GM23248 (cell line): ENCODE measurements around the gene MAP3K20. TPM values are rescaled to one million over a fixed set of nuclear protein-coding genes. Genes with fewer than 3 reads are reported as not detected.

ENCODE experiments used
- DNase-seq: peaks from one replicate; pipeline ENCODE4 v3.0.0-alpha.2; 2015
- H2AFZ ChIP-seq: fragments of 200-600 bp; sonication (generic); 2 replicates; pipeline ENCODE4 v1.6.1; 2016; ENCODE audit warnings: antibody characterized with exemption
- H3F3A ChIP-seq: fragments of 200-600 bp; sonication (generic); 2 replicates; pipeline ENCODE4 v1.6.1; 2016; ENCODE audit warnings: mild to moderate bottlenecking, antibody characterized with exemption, mixed run types; ENCODE audit not compliant: insufficient read depth
- H3K27ac ChIP-seq: fragments of 200-600 bp; sonication (generic); 2 replicates; pipeline ENCODE4 v1.5.1; 2016; ENCODE audit warnings: mild to moderate bottlenecking
- H3K27me3 ChIP-seq: fragments of 200-600 bp; sonication (generic); replicated peaks from 2 replicates; pipeline ENCODE4 v1.6.1; 2016; ENCODE audit warnings: mild to moderate bottlenecking; ENCODE audit not compliant: insufficient read depth
- H3K36me3 ChIP-seq: fragments of 200-600 bp; sonication (generic); 2 replicates; pipeline ENCODE4 v1.6.1; 2016; ENCODE audit warnings: low read depth, mild to moderate bottlenecking
- H3K4me1 ChIP-seq: fragments of 200-600 bp; sonication (generic); 2 replicates; pipeline ENCODE4 v1.6.1; 2016; ENCODE audit warnings: mild to moderate bottlenecking; ENCODE audit not compliant: insufficient read depth
- H3K4me2 ChIP-seq: fragments of 200-600 bp; sonication (generic); one replicate; pipeline ENCODE4 v1.6.1; 2016; ENCODE audit warnings: mild to moderate bottlenecking; ENCODE audit not compliant: unreplicated experiment
- H3K4me3 ChIP-seq: fragments of 200-600 bp; sonication (generic); 2 replicates; pipeline ENCODE4 v1.5.1; 2016; ENCODE audit warnings: mild to moderate bottlenecking
- H3K79me2 ChIP-seq: fragments of 200-600 bp; sonication (generic); 2 replicates; pipeline ENCODE4 v1.6.1; 2016; ENCODE audit warnings: mild to moderate bottlenecking; ENCODE audit not compliant: insufficient read depth
- H3K9ac ChIP-seq: fragments of 200-600 bp; sonication (generic); 2 replicates; pipeline ENCODE4 v1.6.1; 2016; ENCODE audit warnings: mild to moderate bottlenecking
- H3K9me2 ChIP-seq: fragments of 200-600 bp; sonication (generic); 2 replicates; pipeline ENCODE4 v1.6.1; 2016; ENCODE audit warnings: mixed run types, mild to moderate bottlenecking, moderate library complexity; ENCODE audit not compliant: insufficient read depth
- H3K9me3 ChIP-seq: fragments of 200-600 bp; sonication (generic); one replicate; pipeline ENCODE4 v1.6.1; 2017; ENCODE audit warnings: low read depth
- H4K20me1 ChIP-seq: fragments of 200-600 bp; sonication (generic); 2 replicates; pipeline ENCODE4 v1.6.0; 2016; ENCODE audit not compliant: insufficient read depth
- EZH2 ChIP-seq: fragments of 200-600 bp; sonication (generic); IDR thresholded peaks from 2 replicates; pipeline ENCODE4 v1.6.1; 2018; ENCODE audit warnings: antibody characterized with exemption, mild to moderate bottlenecking; ENCODE audit not compliant: insufficient read depth, poor library complexity, severe bottlenecking
- EZH2phosphoT487 ChIP-seq: fragments of 200-600 bp; sonication (generic); IDR thresholded peaks from 2 replicates; pipeline ENCODE4 v1.6.1; 2018; ENCODE audit warnings: antibody characterized with exemption, moderate library complexity, mild to moderate bottlenecking, low read depth; ENCODE audit not compliant: insufficient read depth
- WGBS, 2 experiments: methylation state at CpG; one replicate each; pipeline ENCODE4 v1.1.6; 2015 to 2017; ENCODE audit warnings: low lambda C conversion rate in 2 of 2, low coverage in 1 of 2; ENCODE audit errors: missing lambda C conversion rate in 2 of 2; 5-methylcytosine and 5-hydroxymethylcytosine counted together
- in situ Hi-C: fragments of 300-500 bp; cut with MboI; formaldehyde crosslinking; loops from 2 replicates; pipeline ENCODE4 v1.15.0; 2020
- polyA plus RNA-seq: library from polyadenylated mRNA; unstranded; fragments of >200 nt; fragmentation: Nextera tagmentation; extraction: Ambion mirVana; gene quantifications from 2 replicates; pipeline ENCODE4 v1.2.1, GENCODE V29; 2016
- total RNA-seq: library from RNA; depleted of rRNA; stranded (reverse); fragments of >200 nt; shearing (Covaris generic); gene quantifications from 2 replicates; pipeline ENCODE4 v1.2.3, GENCODE V29; 2014

Gene MAP3K20
- total and polyA plus RNA-seq, 2 experiments from 2014 or later = 55.0 to 68.9 TPM

DNA sequence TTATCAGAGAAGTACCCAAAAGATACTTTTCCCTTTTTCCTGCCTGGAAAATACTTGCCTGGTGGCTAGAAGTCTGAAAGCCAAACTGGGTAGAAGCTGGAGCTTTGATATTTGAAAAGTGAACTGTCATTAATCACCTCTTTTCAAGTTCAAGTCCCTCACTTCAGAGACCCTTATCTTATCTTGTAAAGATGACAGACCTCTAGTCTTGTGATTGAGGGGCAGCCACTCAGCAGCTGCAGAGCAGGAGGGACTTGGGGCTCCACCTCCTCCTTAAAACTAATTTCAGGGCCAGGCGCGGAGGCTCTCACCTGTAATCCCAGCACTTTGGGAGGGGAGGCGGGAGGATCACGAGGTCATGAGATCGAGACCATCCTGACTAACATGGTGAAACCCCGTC lies 214.9 kb downstream of the MAP3K20 start:
- TF ChIP-seq EZH2phosphoT487 = no peak
- TF ChIP-seq EZH2 = no peak
- no peaks in the 10 kb centered on the region for H3K36me3 ChIP-seq
- H3K4me1 ChIP-seq = peaks cover 7% of the 10 kb centered on the region
- WGBS, 2 experiments = 89 to 92% methylated on average over 6 of the region's 6 CpGs
- no peaks in the 10 kb centered on the region for H3K79me2 ChIP-seq
- H3K9me2 ChIP-seq = no peaks in the 10 kb centered on the region
- no peak overlapping the region for H3K4me2 ChIP-seq
- no peak overlapping the region for H2AFZ ChIP-seq
- no peaks in the 10 kb centered on the region for H3K9me3 ChIP-seq
- no peak overlapping the region for H3K27ac ChIP-seq
- no peak overlapping the region for H3K4me3 ChIP-seq
- no peak for DNase-seq
- H3K9ac ChIP-seq = no peak overlapping the region
- H3K27me3 ChIP-seq = 0 out of 2 replicates have a peak, but pooled peaks cover 3% of the 10 kb centered on the region
- H4K20me1 ChIP-seq = no peaks in the 10 kb centered on the region
- in situ Hi-C loops = no loop called here
- H3F3A ChIP-seq = no peaks in the 10 kb centered on the region

GRCh38 chr2:173291412-173291811 lies 215.8 kb downstream of the MAP3K20 start:
- no peaks in the 10 kb centered on the region for H3K9me3 ChIP-seq
- DNase-seq = no peak
- no peak overlapping the region for H3K4me2 ChIP-seq
- 58 to 70% methylated on average over 3 to 4 of the region's 4 CpGs for WGBS, 2 experiments
- no peaks in the 10 kb centered on the region for H3K36me3 ChIP-seq
- no peak overlapping the region for H2AFZ ChIP-seq
- no peak overlapping the region for H3K27ac ChIP-seq
- H3K27me3 ChIP-seq = 0 out of 2 replicates have a peak, but pooled peaks cover 3% of the 10 kb centered on the region
- TF ChIP-seq EZH2 = no peak
- TF ChIP-seq EZH2phosphoT487 = no peak
- H3K79me2 ChIP-seq = no peaks in the 10 kb centered on the region
- in situ Hi-C loops = no loop called here
- H3K9ac ChIP-seq = no peak overlapping the region
- H3K4me3 ChIP-seq = no peak overlapping the region
- H4K20me1 ChIP-seq = no peaks in the 10 kb centered on the region
- H3K4me1 ChIP-seq = peaks cover 7% of the 10 kb centered on the region
- H3K9me2 ChIP-seq = no peaks in the 10 kb centered on the region
- no peaks in the 10 kb centered on the region for H3F3A ChIP-seq

DNA sequence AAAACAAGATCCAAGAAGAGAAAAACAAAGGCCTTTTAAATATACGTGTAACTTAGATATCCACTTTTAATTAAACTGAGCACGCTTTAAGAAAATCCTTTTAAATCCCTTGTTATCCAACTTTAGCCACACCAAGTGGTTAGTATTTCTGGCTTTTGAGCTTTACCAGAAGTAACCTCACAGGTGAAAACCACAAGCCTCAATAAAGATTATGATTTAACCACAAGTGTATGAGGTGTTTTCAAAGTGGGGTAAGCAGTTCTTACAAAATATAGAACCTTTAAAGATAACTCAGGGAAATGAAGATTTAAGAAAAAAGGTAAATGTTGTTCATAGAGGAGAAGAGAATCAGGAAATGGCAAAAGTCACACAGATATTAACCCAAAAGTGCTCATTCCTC lies 220.6 kb downstream of the MAP3K20 start:
- 65 to 75% methylated on average over 2 of the region's 2 CpGs for WGBS, 2 experiments
- Histone ChIP-seq H3K36me3 (no peaks in the 10 kb centered on the region), H3K9me3 (no peaks in the 10 kb centered on the region), H3K9me2 (no peaks in the 10 kb centered on the region), H3K79me2 (no peaks in the 10 kb centered on the region), H3F3A (no peaks in the 10 kb centered on the region), H3K27me3 (0 out of 2 replicates have a peak, but pooled peaks cover 3% of the 10 kb centered on the region), H2AFZ (no peak overlapping the region), H4K20me1 (no peaks in the 10 kb centered on the region), H3K4me2 (no peak overlapping the region), H3K4me1 (no peaks in the 10 kb centered on the region), H3K4me3 (no peak overlapping the region), H3K27ac (no peak overlapping the region), H3K9ac (no peak overlapping the region)
- DNase-seq = no peak
- in situ Hi-C loops = no loop called here
- TF ChIP-seq EZH2 (no peak), EZH2phosphoT487 (no peak)

DNA sequence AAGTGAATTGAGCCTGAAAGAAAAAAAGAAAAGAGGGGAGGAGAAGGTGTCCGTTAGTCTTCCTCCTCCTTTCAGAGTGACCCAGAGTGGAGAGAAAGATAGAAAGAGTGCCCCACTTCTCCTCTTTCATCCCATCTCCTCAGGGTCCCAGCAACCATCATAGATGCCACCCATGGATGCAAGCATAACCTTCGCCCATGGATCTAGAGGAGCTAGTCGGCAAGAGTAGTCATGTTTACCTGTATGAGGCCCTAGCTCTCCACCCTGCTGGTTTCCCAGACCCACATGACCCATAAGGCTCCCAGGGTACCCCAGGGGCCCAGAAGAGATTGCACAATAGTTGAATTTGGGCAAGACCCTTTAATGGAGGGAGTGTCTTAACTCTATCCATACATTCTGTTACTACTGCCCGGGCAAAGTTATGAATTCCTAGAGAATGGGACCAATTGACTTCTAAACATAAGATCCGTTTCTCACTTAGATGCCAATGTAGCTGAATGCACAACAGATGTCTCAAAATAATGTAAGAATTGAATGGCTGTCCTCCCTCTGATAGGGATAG lies 223.0 kb downstream of the MAP3K20 start:
- no peaks in the 10 kb centered on the region for H3K9me3 ChIP-seq
- H3K9me2 ChIP-seq = no peaks in the 10 kb centered on the region
- no peaks in the 10 kb centered on the region for H3F3A ChIP-seq
- no peak overlapping the region for H3K4me2 ChIP-seq
- no peaks in the 10 kb centered on the region for H3K36me3 ChIP-seq
- no peaks in the 10 kb centered on the region for H3K4me1 ChIP-seq
- WGBS, 2 experiments = 54 to 57% methylated on average over 5 of the region's 5 CpGs
- no peak overlapping the region for H3K9ac ChIP-seq
- H4K20me1 ChIP-seq = no peaks in the 10 kb centered on the region
- no peak for DNase-seq
- no peak overlapping the region for H3K27ac ChIP-seq
- TF ChIP-seq EZH2 (no peak), EZH2phosphoT487 (no peak)
- H2AFZ ChIP-seq = no peak overlapping the region
- H3K27me3 ChIP-seq = 0 out of 2 replicates have a peak, but pooled peaks cover 3% of the 10 kb centered on the region
- H3K79me2 ChIP-seq = no peaks in the 10 kb centered on the region
- in situ Hi-C loops = no loop called here
- no peak overlapping the region for H3K4me3 ChIP-seq
